ENCODE measurements around the gene ACAT2.
"Not testable (repeated sequence)": the region's sequence is repeated elsewhere in the genome, so short reads cannot be mapped to it uniquely, and the experiment has no call there.

Gene ACAT2

GRCh38 chr6:159761873-159762680 lies at the start of gene ACAT2:
ACAT2 (plus strand) TSS chr6:159762045; CDS start chr6:159762088, 43 bp downstream.
- DNase-seq (ENCODE audit: low spot score) = peak; percentile 99

- DNase-seq (ENCODE audit: low spot score) = not testable (repeated sequence)
Observed at GRCh38 chr6:159712389-159712788, 49.5 kb upstream of the ACAT2 start.

GRCh38 chr6:159713984-159714383 lies 47.9 kb upstream of the ACAT2 start:
- DNase-seq (ENCODE audit: low spot score) = peak; percentile 70

DNA sequence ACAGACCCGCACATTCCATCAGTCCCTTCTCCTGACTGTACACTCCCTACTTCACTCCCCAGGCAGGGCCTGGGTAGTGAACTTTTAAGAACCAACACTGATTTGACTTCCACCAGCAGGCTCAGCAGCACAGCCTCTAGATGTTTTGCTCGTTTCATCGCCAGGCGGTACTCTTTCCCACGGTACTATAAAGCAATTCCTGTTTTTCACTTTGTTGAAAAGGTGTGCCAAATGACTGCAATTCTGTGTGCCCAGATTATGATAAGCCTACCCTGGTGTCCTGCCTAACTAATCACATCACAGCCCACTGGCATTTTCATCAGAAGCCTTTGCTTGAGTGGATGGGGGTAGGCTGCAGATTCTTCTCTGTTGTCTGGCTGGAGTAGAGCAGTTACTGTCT lies 47.4 kb upstream of the ACAT2 start:
- peak; percentile 36 for DNase-seq (ENCODE audit: low spot score)

DNA sequence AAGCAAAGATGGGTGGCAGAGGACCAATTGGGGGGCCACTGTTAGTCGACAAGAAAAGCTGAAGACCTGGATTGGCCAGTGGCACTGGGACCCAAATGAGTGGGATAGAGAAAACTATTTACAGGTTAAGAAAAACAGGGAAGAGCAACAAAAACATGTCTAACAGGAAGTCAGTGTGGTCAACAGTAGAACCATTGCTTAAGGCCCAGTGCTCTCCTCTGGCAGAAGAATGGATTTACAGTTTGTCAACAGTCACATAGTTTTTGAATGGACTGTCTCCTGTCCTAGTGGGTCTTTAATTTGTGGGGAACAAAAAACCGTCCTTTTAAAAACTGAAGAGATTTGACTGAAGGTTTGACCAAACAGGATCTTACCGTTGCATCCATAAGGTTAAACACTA lies 46.7 kb upstream of the ACAT2 start:
- no peak for DNase-seq (ENCODE audit: low spot score)

DNA sequence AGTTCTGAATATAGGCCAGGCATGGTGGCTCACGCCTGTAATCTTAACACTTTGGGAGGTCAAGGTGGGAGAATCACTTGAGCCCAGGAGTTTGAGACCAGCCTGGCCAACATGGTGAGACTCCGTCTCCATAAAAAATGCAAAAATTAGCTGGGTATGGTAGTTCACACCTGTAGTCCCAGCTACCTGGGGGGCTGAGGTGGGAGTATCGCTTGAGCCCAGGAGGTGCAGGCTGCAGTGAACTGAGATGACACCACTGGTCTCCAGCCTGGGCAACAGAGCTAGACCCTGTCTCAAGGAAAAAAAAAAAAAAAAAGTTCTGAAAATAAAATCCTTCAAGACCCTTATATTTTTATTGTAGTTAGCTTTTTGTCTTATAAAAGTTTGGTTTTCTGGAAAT lies 46.2 kb upstream of the ACAT2 start:
- no peak for DNase-seq (ENCODE audit: low spot score)

DNA sequence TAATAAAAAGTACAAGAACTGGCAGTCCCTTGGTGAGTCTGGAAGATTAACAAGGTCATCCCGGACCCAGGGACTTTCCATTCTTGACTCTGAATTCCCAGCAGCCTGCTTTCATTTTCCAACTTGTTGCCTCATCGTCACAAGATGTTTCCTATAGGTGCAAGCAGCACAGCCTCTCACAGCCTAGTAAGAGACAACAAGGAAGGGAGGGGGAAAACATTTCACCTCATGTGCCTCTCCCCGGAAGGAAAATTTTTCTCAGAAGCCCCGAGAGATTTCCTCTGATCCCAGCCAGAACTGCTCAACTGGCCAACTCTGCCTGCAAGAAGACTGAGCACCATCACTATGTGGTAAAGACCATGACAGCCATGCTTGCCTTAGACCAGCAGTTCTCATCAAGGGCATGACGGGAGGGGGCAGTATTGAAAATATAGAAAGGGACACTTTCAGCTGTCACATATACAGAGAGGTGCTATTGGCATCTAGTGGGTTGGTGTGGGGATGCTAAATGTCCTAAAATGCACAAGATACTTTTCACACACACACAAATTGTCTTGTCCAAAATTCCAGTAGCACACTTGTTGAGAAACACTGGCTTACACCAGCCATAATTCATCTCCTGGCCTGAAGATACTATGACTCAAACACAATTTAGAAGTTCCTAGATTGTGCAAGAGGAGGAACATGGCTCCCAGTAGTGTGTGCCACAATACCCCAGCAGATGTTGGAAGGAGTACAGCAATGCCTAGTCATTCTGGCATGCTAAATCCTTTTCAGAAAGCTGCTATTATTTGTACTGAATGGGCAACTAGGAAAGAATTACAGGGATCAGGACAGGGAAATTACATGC lies 45.4 kb upstream of the ACAT2 start:
- no peak for DNase-seq (ENCODE audit: low spot score)

DNA sequence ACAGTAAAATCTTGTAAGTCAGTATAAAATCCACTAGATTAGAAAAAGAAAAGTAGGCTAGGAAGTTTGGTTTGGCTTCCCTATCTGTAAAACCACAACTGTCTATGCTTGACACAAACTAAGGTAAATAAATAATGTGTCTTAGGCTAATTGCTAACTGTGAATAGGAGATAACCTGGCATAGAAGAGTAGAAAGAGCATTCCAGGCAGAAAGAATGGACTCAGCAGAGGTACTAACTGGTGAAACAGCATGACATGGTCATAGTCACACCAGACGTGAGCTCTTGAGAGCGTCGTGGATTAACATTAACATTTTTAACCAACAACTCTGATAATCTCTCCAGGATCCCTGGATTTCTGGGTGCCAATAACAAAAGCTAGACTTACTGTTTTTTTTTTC lies 43.2 kb upstream of the ACAT2 start:
- DNase-seq (ENCODE audit: low spot score) = no peak

DNA sequence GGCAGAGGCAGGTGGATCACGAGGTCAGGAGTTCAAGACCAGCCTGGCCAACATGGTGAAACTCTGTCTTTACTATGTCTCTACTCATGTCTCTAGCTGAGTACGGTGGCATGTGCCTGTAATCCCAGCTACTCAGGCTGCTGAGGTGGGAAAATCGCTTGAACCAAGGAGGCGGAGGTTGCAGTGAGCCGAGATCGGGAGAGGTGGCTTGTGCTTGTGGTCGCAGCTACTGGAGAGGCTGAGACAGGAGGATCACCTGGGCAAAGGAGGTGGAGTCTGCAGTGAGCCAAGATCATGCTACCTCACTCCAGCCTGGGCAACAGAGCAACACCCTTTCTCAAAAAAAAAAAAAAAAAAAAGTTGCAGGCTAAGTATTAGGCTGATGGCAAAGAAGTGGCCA lies 42.6 kb upstream of the ACAT2 start:
- DNase-seq (ENCODE audit: low spot score) = no peak

- no peak for DNase-seq (ENCODE audit: low spot score)
Observed at GRCh38 chr6:159720708-159721107, 41.1 kb upstream of the ACAT2 start.

- not testable (repeated sequence) for DNase-seq (ENCODE audit: low spot score)
Observed at GRCh38 chr6:159721981-159722380, 39.9 kb upstream of the ACAT2 start.

GRCh38 chr6:159722655-159723054 lies 39.2 kb upstream of the ACAT2 start:
- DNase-seq (ENCODE audit: low spot score) = no peak

DNA sequence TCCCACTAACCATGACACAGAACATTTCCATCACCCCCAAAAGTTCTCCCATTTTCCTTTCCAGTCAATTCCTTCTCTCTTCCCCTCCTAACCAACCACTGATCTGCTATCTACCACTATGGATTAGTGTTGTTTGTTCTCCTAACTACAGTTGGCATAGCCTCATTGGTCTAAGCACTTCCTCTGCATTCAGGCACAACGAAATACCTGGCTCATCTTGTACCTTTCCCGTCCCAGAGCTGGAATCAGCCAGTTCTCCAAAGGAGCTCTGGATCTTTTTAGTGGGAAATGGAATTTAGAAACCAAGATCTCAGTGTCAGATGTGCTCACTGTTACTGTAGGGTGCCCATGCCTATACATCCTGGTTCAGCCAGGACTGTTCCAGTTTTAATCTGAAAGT lies 38.6 kb upstream of the ACAT2 start:
- no peak for DNase-seq (ENCODE audit: low spot score)

- no peak for DNase-seq (ENCODE audit: low spot score)
Observed at GRCh38 chr6:159724778-159725177, 37.1 kb upstream of the ACAT2 start.

- DNase-seq (ENCODE audit: low spot score) = not testable (repeated sequence)
Observed at GRCh38 chr6:159725208-159725607, 36.6 kb upstream of the ACAT2 start.

GRCh38 chr6:159726255-159726917 lies 35.5 kb upstream of the ACAT2 start:
- no peak for DNase-seq (ENCODE audit: low spot score)

DNA sequence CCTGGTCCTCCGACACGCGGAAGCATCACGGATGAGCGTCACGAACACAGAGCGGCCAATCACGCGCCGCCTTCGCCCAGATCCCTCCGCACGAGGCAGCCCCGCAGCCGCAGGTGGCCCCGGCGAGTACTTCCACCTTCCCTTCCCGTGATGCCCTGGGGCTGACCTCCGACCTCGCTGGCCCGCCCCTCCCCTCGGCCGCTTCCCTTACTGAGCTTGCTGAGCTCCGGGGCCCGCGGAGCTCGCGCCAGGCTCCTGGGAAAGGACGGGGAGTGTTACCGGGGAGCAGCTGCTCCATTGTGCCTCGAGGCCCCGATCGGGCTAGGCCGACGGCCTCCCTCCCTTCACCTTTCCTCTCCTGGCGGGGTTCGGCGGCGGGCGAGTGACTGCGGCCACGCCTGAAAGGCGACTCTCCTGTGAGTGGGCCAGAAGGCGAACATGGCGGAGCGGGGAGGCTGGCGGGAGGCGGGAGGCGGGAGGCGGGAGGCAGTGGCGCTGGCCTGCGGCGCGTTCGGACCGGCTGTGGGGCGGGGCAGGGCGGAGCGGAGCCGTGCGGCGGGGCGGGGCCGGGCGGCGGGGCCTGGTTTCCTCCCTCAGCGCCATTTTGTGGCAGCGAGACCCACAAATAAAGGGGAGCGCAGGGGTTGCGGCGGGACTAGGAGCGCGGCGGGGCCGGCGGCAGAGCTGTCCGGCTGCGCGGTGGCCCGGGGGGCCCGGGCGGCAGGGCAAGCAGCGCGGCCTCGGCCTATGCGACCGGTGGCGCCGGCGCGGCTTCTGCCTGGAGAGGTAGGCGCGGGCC lies 34.7 kb upstream of the ACAT2 start, which contains the start of gene WTAP:
WTAP (plus strand) TSS at position 589 of the 799 bp plus-strand sequence. CDS start 8,760 bp downstream, outside the sequence.
- DNase-seq (ENCODE audit: low spot score) = peak; percentile 94

- no peak for DNase-seq (ENCODE audit: low spot score)
Observed at GRCh38 chr6:159727717-159728445, 34.0 kb upstream of the ACAT2 start.

DNA sequence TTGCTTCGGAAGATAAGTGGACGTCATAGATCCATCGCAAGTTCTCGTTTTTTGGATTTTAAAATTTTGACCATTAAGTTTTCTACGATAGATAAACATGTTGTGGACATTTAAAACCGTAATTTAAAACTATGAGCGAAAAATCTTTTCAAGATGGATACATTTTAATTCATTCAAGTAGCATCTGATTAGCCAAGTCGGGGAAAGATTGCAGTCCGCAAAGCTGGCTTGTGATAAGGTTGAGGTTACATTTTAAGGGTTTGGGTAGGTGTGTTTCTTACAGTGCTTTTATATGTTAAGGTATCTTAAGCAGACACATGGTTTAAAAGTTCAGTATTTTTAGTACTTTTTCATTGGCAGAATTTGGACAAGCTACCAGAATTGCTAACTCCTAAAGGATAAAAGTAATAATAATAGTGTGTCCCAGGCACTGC lies 33.3 kb upstream of the ACAT2 start:
- DNase-seq (ENCODE audit: low spot score) = no peak

- DNase-seq (ENCODE audit: low spot score) = no peak
Observed at GRCh38 chr6:159729598-159730331, 32.1 kb upstream of the ACAT2 start.

Measured in D341Med (cell line).